ENCODE results near the gene ANXA6. TPM values are rescaled to one million over a fixed set of nuclear protein-coding genes. Genes with fewer than 3 reads are reported as not detected.

Gene ANXA6
- total and polyA plus RNA-seq, 9 of the 15 experiments (the other 6 are each of a cell fraction or from before 2014, with no cell fraction given) = 0.70 to 13.2 (median 8.3) TPM

- intact Hi-C loops (cut with micrococcal nuclease) = no loop called here
These were observed 22.7 kb upstream of the ANXA6 start for GRCh38 chr5:151180291-151180690.

More at GRCh38 chr5:151180291-151180690, 22.7 kb upstream of the ANXA6 start:
- no peaks in the 10 kb centered on the region for H3K36me3 ChIP-seq (ENCODE audit: control insufficient read depth, insufficient read depth, low read length)
- no peaks in the 10 kb centered on the region for H3K4me1 ChIP-seq (replicated peaks in 1 of 2; ENCODE audit: control insufficient read depth in 2 of 2, insufficient read depth in 2 of 2, low read length in 2 of 2)
- no peak for DNase-seq (ENCODE audit: extremely low read depth in 1 of 4, low spot score in 3 of 4)
- no TSS peak for BruUV-seq (replicated peaks)
- H3K4me2 ChIP-seq (ENCODE audit: insufficient read depth, low read length) = no peak overlapping the region
- peaks cover 2% of the 10 kb centered on the region for H3K9me1 ChIP-seq (ENCODE audit: control insufficient read depth, insufficient read depth, low read length)
- POLR2A ChIA-PET = no interaction called here
- H3K9ac ChIP-seq (ENCODE audit: insufficient read depth in 1 of 2, low read depth in 2 of 2, low read length in 2 of 2) = no peak overlapping the region
- H3K79me2 ChIP-seq (ENCODE audit: control insufficient read depth, insufficient read depth, low read length) = no peaks in the 10 kb centered on the region
- 5% methylated on average over 6 of the region's 6 CpGs for WGBS (ENCODE audit: insufficient coverage, low coverage, missing lambda C conversion rate)
- H2AFZ ChIP-seq (ENCODE audit: low read depth, low read length) = no peak overlapping the region
- H4K20me1 ChIP-seq (replicated peaks; ENCODE audit: control insufficient read depth, insufficient read depth, low read length) = 0 out of 2 replicates have a peak, but pooled peaks cover 4% of the 10 kb centered on the region
- H3K9me3 ChIP-seq (replicated peaks; ENCODE audit: control insufficient read depth, insufficient read depth, low read depth, low read length) = no peaks in the 10 kb centered on the region
- ATAC-seq = no peak
- peaks cover 0 to 9% of the 10 kb centered on the region in 2 experiments; a peak in 2 of 5 replicates for H3K27me3 ChIP-seq (ENCODE audit: control insufficient read depth in 2 of 2, insufficient read depth in 2 of 2, low read length in 2 of 2)
- no peak for FAIRE-seq
- in situ Hi-C loops (cut with MboI) = no loop called here
- H3K4me3 ChIP-seq = no peak overlapping the region
- CTCF ChIA-PET (ENCODE audit: low intra/inter-chr PET ratio) = no interaction called here
- no peak overlapping the region for H3K27ac ChIP-seq (ENCODE audit: extremely low read depth, low read depth, low read length)
- TF ChIP-seq ZNF316 (IDR thresholded peaks at IDR 0.05) (no peak), WHSC1 (IDR thresholded peaks at IDR 0.05; ENCODE audit: low read length) (no peak), CBX5 (IDR thresholded peaks at IDR 0.05; ENCODE audit: borderline replicate concordance, low read depth) (no peak), CEBPZ (IDR thresholded peaks at IDR 0.05; ENCODE audit: borderline replicate concordance, low read depth, low read length) (no peak), BMI1 (IDR thresholded peaks at IDR 0.05; ENCODE audit: low read length) (no peak), CGGBP1 (CRISPR knock-in tag; IDR thresholded peaks at IDR 0.05) (no peak), KLF16 (IDR thresholded peaks at IDR 0.05) (no peak)
- TF ChIP-seq, protein P1, sequence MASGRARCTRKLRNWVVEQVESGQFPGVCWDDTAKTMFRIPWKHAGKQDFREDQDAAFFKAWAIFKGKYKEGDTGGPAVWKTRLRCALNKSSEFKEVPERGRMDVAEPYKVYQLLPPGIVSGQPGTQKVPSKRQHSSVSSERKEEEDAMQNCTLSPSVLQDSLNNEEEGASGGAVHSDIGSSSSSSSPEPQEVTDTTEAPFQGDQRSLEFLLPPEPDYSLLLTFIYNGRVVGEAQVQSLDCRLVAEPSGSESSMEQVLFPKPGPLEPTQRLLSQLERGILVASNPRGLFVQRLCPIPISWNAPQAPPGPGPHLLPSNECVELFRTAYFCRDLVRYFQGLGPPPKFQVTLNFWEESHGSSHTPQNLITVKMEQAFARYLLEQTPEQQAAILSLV (tag; IDR thresholded peaks at IDR 0.05) = no peak
- TF ChIP-seq, protein P2, sequence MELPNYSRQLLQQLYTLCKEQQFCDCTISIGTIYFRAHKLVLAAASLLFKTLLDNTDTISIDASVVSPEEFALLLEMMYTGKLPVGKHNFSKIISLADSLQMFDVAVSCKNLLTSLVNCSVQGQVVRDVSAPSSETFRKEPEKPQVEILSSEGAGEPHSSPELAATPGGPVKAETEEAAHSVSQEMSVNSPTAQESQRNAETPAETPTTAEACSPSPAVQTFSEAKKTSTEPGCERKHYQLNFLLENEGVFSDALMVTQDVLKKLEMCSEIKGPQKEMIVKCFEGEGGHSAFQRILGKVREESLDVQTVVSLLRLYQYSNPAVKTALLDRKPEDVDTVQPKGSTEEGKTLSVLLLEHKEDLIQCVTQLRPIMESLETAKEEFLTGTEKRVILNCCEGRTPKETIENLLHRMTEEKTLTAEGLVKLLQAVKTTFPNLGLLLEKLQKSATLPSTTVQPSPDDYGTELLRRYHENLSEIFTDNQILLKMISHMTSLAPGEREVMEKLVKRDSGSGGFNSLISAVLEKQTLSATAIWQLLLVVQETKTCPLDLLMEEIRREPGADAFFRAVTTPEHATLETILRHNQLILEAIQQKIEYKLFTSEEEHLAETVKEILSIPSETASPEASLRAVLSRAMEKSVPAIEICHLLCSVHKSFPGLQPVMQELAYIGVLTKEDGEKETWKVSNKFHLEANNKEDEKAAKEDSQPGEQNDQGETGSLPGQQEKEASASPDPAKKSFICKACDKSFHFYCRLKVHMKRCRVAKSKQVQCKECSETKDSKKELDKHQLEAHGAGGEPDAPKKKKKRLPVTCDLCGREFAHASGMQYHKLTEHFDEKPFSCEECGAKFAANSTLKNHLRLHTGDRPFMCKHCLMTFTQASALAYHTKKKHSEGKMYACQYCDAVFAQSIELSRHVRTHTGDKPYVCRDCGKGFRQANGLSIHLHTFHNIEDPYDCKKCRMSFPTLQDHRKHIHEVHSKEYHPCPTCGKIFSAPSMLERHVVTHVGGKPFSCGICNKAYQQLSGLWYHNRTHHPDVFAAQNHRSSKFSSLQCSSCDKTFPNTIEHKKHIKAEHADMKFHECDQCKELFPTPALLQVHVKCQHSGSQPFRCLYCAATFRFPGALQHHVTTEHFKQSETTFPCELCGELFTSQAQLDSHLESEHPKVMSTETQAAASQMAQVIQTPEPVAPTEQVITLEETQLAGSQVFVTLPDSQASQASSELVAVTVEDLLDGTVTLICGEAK (IDR thresholded peaks at IDR 0.05) = no peak
- TF ChIP-seq, protein P2 (CRISPR knock-in tag; IDR thresholded peaks at IDR 0.05) = no peak
